CD4-positive, alpha-beta T cell (primary cell): ENCODE results near the gene NTN1. TPM values are rescaled to one million over a fixed set of nuclear protein-coding genes. Genes with fewer than 3 reads are reported as not detected.

Experiments used
- ATAC-seq: fragments of 200-7000 bp; cut with Tn5 transposase; one replicate; pipeline ENCODE4 v1.10.0; 2022; ENCODE audit warnings: mild to moderate bottlenecking; ENCODE audit not compliant: poor library complexity
- CTCF ChIA-PET: fragments of 350-600 bp; sonication (Branson Sonifier 250); formaldehyde crosslinking; loops from one replicate; lab custom pipeline; 2021; ENCODE audit warnings: antibody characterized with exemption, inconsistent platforms; lab: Charles Lee
- POLR2A ChIA-PET: fragments of 350-600 bp; sonication (Branson Sonifier 250); formaldehyde crosslinking; loops from one replicate; lab custom pipeline; 2021; ENCODE audit warnings: antibody characterized with exemption, inconsistent platforms; lab: Charles Lee
- DNase-seq, 14 experiments: peaks; one replicate each; pipeline ENCODE4 v3.0.0-alpha.2; 2013 to 2020; ENCODE audit warnings: mixed read lengths in 2 of 14
- H3K27ac ChIP-seq, 2 donors: one replicate each; pipeline versions ENCODE4 v1.5.1 to v1.7.0; 2013; ENCODE audit warnings: low read length in 2 of 2, low read depth in 1 of 2, mild to moderate bottlenecking in 1 of 2
- H3K27me3 ChIP-seq, 2 experiments: 1 replicate in 1 of 2; 2 replicates in 1 of 2; pipeline versions ENCODE4 v1.6.1 to v1.7.0; 2013; ENCODE audit warnings: low read length in 2 of 2, control low read depth in 1 of 2, mild to moderate bottlenecking in 1 of 2, moderate library complexity in 1 of 2; ENCODE audit not compliant: insufficient read depth in 2 of 2, control insufficient read depth in 1 of 2
- H3K36me3 ChIP-seq: one replicate; pipeline ENCODE4 v1.6.1; 2013; ENCODE audit warnings: low read length, control low read depth; ENCODE audit not compliant: insufficient read depth
- H3K4me1 ChIP-seq: one replicate; pipeline ENCODE4 v1.6.1; 2013; ENCODE audit warnings: low read length, control low read depth; ENCODE audit not compliant: insufficient read depth
- H3K4me3 ChIP-seq: one replicate; pipeline ENCODE4 v1.5.1; 2013; ENCODE audit warnings: mild to moderate bottlenecking, low read length, moderate library complexity
- H3K9me3 ChIP-seq, 2 experiments: 1 replicate in 1 of 2; 2 replicates in 1 of 2; pipeline versions ENCODE4 v1.6.1 to v1.7.0; 2013; ENCODE audit warnings: low read length in 2 of 2, mild to moderate bottlenecking in 2 of 2, control low read depth in 1 of 2, moderate library complexity in 1 of 2; ENCODE audit not compliant: control insufficient read depth in 1 of 2, insufficient read depth in 1 of 2
- H3K27ac Mint-ChIP-seq: one replicate; pipeline ENCODE4 v1.8.0; 2020; ENCODE audit warnings: mixed read lengths
- H3K27me3 Mint-ChIP-seq: one replicate; pipeline ENCODE4 v1.8.0; 2021; ENCODE audit warnings: mixed read lengths
- H3K36me3 Mint-ChIP-seq: one replicate; pipeline ENCODE4 v1.8.0; 2021; ENCODE audit warnings: low read depth, mixed read lengths
- H3K4me1 Mint-ChIP-seq: one replicate; pipeline ENCODE4 v1.8.0; 2021; ENCODE audit warnings: low read depth, mixed read lengths
- H3K4me3 Mint-ChIP-seq: one replicate; pipeline ENCODE4 v1.8.0; 2020; ENCODE audit warnings: mild to moderate bottlenecking, mixed read lengths
- H3K9me3 Mint-ChIP-seq: one replicate; pipeline ENCODE4 v1.8.0; 2020; ENCODE audit warnings: mixed read lengths
- intact Hi-C, 2 experiments: fragments of 100-400 bp; cut with DNase I in 1 of 2; cut with micrococcal nuclease in 1 of 2; formaldehyde crosslinking; loops; one replicate each; pipeline versions ENCODE4 v1.15.1 to v1.9.0; 2023 to 2025; cut with DNase I, micrococcal nuclease
- total RNA-seq, 174 experiments: library from RNA in 2 of 174; stranded (reverse) in 2 of 174; gene quantifications; one replicate each; pipeline ENCODE4 v1.2.3 and lab custom pipeline; 2021 to 2026
- TF ChIP-seq, protein P1 (sequence below): fragments of 200-600 bp; IDR thresholded peaks from one replicate; pipeline ENCODE4 v1.8.0; 2022; ENCODE audit warnings: antibody characterized with exemption, mild to moderate bottlenecking

NTN1 gene
- total RNA-seq, 2 experiments from 2014 or later: 0.08 to 0.14 TPM

- POLR2A ChIA-PET: no interaction called here
These were observed 66.6 kb downstream of the NTN1 start for GRCh38 chr17:9087921-9088320.

DNA sequence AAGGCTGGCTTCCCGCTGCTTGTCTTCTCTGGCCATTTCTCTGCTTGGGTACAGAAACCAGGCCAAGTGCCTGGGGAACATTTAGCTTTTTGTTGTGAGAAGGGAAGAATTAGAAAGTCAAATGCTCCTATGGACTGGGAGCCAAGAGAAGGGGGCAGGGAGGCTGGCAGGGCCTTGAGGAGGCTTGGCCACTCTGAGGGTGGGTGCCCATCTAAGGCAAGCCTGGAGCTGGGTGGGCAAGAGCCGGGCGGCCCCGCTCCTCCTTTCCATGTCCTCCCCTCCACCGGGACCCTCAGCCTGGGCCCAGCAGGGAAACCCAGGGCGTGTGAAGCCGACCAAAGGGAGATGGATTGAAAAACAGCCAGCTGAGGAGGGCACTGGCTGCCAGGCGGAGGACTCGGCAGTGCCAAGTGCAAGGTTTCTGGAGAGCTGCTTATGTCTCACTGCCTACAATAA is 69.4 kb downstream of the NTN1 start:
- no peaks in the 10 kb centered on the region for H3K9me3 ChIP-seq
- H3K4me3 ChIP-seq: no peak overlapping the region
- TF ChIP-seq, protein P1, sequence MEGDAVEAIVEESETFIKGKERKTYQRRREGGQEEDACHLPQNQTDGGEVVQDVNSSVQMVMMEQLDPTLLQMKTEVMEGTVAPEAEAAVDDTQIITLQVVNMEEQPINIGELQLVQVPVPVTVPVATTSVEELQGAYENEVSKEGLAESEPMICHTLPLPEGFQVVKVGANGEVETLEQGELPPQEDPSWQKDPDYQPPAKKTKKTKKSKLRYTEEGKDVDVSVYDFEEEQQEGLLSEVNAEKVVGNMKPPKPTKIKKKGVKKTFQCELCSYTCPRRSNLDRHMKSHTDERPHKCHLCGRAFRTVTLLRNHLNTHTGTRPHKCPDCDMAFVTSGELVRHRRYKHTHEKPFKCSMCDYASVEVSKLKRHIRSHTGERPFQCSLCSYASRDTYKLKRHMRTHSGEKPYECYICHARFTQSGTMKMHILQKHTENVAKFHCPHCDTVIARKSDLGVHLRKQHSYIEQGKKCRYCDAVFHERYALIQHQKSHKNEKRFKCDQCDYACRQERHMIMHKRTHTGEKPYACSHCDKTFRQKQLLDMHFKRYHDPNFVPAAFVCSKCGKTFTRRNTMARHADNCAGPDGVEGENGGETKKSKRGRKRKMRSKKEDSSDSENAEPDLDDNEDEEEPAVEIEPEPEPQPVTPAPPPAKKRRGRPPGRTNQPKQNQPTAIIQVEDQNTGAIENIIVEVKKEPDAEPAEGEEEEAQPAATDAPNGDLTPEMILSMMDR: no peak
- no peak for ATAC-seq
- Mint-ChIP-seq H3K27ac (no peak overlapping the region), H3K4me1 (no peaks in the 10 kb centered on the region), H3K36me3 (no peaks in the 10 kb centered on the region), H3K9me3 (no peaks in the 10 kb centered on the region), H3K4me3 (no peak overlapping the region), H3K27me3 (peaks cover 4% of the 10 kb centered on the region)
- H3K27me3 ChIP-seq: peaks cover 0 to 3% of the 10 kb centered on the region in 2 experiments
- intact Hi-C loops: no loop called here
- ChIA-PET POLR2A (no interaction called here), CTCF (no interaction called here)
- no peaks in the 10 kb centered on the region for H3K4me1 ChIP-seq
- H3K27ac ChIP-seq: no peak overlapping the region
- no peaks in the 10 kb centered on the region for H3K36me3 ChIP-seq
- no peak for DNase-seq

More at GRCh38 chr17:9087921-9088320, 66.6 kb downstream of the NTN1 start:
- no peaks in the 10 kb centered on the region for H3K36me3 Mint-ChIP-seq
- H3K4me1 Mint-ChIP-seq: no peaks in the 10 kb centered on the region
- H3K27me3 Mint-ChIP-seq: no peaks in the 10 kb centered on the region
- Histone ChIP-seq H3K4me3 (no peak overlapping the region), H3K27ac (no peak overlapping the region), H3K36me3 (no peaks in the 10 kb centered on the region), H3K4me1 (no peaks in the 10 kb centered on the region), H3K27me3 (peaks cover 0 to 3% of the 10 kb centered on the region in 2 experiments), H3K9me3 (no peaks in the 10 kb centered on the region)
- ATAC-seq (no peak), DNase-seq (no peak)
- intact Hi-C loops: no loop called here
- no peak overlapping the region for H3K27ac Mint-ChIP-seq
- TF ChIP-seq, protein P1: no peak
- no peak overlapping the region for H3K4me3 Mint-ChIP-seq
- H3K9me3 Mint-ChIP-seq: no peaks in the 10 kb centered on the region
- CTCF ChIA-PET: interaction anchor here (0.6 kb wide), 1 partner anchor 690 kb away, joined by 5 read pairs; no protein-coding TSS in a partner anchor

GRCh38 chr17:9094193-9094592 is 72.9 kb downstream of the NTN1 start:
- DNase-seq: no peak
- Histone ChIP-seq H3K9me3 (no peaks in the 10 kb centered on the region), H3K36me3 (no peaks in the 10 kb centered on the region), H3K4me3 (no peak overlapping the region), H3K27ac (no peak overlapping the region), H3K27me3 (peaks cover 0 to 4% of the 10 kb centered on the region in 2 experiments), H3K4me1 (no peaks in the 10 kb centered on the region)
- ChIA-PET POLR2A (no interaction called here), CTCF (no interaction called here)
- intact Hi-C loops: no loop called here
- no peaks in the 10 kb centered on the region for H3K4me1 Mint-ChIP-seq
- H3K27me3 Mint-ChIP-seq: peaks cover 19% of the 10 kb centered on the region
- TF ChIP-seq, protein P1: no peak
- no peak for ATAC-seq
- no peaks in the 10 kb centered on the region for H3K9me3 Mint-ChIP-seq
- no peaks in the 10 kb centered on the region for H3K36me3 Mint-ChIP-seq
- no peak overlapping the region for H3K4me3 Mint-ChIP-seq
- no peak overlapping the region for H3K27ac Mint-ChIP-seq
